ENCODE results near the gene LCNL1.

DNA sequence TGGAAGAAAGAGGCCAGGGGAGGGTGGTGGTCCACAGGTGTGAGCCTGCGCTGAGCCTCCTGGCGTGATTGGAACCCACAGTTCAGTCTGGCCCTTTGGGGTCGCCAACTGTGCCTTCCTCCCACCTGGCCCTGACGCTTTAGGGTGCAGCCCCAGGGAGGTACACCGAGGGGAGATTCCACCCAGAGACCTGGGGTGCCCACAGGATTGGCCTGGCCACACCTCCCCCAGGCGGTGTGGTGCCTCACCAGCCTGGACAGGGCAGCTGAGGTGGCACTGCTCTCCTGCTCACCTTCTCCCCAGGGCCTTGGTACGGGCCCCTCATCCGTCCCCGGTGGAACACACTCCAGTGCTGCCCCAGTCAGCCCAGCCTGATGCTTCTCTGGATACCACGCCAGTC, 14.6 kb downstream of the LCNL1 start:
- no peak for TF ChIP-seq EZH2phosphoT487 (IDR thresholded peaks at IDR 0.05; ENCODE audit: borderline replicate concordance, low read length)
- TF ChIP-seq, protein P1, sequence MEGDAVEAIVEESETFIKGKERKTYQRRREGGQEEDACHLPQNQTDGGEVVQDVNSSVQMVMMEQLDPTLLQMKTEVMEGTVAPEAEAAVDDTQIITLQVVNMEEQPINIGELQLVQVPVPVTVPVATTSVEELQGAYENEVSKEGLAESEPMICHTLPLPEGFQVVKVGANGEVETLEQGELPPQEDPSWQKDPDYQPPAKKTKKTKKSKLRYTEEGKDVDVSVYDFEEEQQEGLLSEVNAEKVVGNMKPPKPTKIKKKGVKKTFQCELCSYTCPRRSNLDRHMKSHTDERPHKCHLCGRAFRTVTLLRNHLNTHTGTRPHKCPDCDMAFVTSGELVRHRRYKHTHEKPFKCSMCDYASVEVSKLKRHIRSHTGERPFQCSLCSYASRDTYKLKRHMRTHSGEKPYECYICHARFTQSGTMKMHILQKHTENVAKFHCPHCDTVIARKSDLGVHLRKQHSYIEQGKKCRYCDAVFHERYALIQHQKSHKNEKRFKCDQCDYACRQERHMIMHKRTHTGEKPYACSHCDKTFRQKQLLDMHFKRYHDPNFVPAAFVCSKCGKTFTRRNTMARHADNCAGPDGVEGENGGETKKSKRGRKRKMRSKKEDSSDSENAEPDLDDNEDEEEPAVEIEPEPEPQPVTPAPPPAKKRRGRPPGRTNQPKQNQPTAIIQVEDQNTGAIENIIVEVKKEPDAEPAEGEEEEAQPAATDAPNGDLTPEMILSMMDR (IDR thresholded peaks at IDR 0.05; ENCODE audit: low read depth, low read length, poor library complexity, severe bottlenecking) = no peak

All from DOHH2 (cell line).